ENCODE measurements around the gene ZNF764. TPM values are rescaled to one million over a fixed set of nuclear protein-coding genes. Genes with fewer than 3 reads are reported as not detected.
"Not testable (repeated sequence)": the region's sequence is repeated elsewhere in the genome, so short reads cannot be mapped to it uniquely, and the experiment has no call there.

ZNF764 gene
- polyA plus RNA-seq, 12 donors = 5.4 to 10.2 (median 6.5) TPM; not detected in 1

DNA sequence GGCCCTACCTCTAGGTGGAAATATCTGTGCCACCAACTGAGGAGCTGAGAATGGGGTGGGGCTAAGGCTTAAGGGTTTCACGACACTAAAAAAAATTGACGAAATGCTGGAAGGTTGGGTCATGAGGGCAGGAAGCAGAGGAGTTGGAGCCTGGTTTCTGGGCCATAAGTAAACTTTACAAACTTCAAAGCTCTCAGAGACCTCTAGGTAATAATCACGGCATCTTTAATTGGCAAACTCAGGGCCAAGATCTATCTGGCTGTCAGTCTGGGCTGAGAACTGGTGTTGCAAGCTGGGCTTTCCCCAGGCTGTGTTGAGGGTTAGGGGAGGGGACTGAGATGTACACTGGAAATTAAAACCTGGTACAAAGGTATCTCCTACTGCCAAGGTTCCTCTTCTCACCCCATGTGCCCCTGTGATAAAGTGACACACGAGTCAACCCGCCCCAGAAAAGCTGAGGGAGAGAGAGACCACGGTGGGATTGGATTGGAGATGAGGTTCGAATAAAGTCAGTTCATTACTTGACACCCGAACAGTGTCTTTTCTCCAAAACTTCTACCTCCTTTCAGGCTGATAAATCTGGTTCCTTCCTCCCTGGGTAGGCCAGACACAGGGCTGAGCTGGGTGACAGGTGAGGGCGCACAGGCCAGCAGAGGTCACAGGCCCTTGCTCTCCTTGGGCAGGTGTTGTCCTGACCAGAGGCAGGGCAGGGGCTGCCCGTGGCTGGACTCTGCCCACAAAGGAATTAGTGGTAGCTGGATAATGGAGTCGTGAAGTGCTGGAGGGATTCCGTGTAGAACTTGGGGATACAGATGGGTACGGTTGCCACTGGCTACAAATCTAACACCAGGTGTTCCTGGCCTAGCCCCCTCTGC is 27.8 kb downstream of the ZNF764 start:
- DNase-seq = no peak

- DNase-seq = no peak
Observed at GRCh38 chr16:30528799-30529457, 29.2 kb downstream of the ZNF764 start.

DNA sequence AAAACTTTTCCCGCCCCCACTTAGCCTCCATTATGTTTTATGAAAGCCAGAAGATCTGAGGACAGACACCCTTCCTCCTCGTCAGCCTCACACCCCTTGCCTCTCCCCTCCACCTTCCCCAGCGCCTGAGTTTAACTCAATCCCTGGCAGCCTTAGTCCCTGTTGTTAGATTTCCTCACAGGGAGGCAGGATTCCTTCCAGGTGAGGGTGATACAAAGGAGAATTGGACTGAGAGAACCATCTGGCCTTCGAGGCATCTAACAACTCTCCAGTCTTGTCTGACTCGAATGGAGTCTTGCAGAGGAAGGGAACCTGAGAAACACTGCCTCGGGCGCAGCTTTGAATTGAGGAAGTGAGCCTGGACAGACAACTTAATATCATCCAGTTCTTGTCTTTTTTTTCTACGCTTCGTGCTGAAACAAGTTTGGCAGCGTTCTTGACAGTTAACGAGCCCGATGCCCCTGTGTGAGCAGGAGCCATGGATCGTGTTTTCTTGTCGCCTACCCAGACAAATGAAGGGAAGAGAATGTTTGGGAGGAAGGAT is 30.5 kb downstream of the ZNF764 start:
- DNase-seq = no peak

- peak; percentile 98 for DNase-seq
Observed at GRCh38 chr16:30526823-30527634, 31.1 kb downstream of the ZNF764 start.

DNA sequence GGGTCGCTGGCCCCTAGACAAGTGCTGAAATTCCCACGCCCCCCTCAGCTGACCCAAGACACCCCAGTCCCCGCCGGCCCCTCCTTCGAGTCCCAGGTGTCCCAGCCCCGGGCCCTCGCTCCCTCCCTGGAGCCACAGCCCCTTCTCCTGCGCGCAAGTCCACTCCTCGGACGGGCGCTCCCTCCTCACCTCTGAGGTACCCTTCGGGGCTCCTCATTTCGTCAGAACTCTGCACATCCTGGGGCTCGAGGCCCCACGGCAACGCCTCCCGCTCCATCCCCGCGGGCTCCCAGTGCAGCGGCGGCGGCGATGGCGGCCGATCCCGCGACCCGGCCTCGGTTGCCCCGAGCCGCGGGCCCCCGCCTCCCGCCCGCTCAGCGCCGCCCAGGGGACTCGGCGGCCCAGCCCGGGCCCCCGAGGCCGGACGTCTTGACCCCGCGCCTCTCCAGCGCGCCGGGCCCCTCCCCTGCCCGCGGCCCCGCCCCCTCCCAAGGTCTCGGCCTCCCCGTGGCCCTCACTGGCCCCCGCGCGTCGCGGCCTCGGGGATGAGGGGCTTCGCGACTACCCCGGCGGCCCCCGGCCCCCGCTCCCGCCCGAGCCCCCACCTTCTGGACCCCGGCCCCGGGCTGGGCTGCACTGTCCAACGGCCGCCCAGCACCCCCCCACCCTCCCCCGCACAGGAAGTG is 31.9 kb downstream of the ZNF764 start, which contains the start of gene ZNF768:
TSS of gene ZNF768 (minus strand) at position 430 of the 686 bp plus-strand sequence. CDS start at position 277, 153 bp downstream.
- no peak for DNase-seq

DNA sequence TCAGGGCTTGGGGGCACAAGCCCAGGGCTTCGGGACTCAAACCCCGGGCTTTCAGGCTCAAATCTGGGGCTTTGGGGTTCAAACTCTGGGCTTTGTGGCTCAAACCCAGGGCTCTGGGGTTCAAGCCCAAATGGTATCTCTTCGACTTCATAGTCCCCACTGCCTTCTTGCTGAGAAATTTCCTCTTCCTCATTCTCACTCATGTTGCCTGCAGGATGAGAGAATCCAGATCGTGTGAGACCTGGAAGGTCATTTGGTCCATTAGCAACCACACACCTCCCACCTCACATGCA is 32.4 kb downstream of the ZNF764 start:
- no peak for DNase-seq

GRCh38 chr16:30524575-30525568 is 33.3 kb downstream of the ZNF764 start:
- DNase-seq = no peak

DNA sequence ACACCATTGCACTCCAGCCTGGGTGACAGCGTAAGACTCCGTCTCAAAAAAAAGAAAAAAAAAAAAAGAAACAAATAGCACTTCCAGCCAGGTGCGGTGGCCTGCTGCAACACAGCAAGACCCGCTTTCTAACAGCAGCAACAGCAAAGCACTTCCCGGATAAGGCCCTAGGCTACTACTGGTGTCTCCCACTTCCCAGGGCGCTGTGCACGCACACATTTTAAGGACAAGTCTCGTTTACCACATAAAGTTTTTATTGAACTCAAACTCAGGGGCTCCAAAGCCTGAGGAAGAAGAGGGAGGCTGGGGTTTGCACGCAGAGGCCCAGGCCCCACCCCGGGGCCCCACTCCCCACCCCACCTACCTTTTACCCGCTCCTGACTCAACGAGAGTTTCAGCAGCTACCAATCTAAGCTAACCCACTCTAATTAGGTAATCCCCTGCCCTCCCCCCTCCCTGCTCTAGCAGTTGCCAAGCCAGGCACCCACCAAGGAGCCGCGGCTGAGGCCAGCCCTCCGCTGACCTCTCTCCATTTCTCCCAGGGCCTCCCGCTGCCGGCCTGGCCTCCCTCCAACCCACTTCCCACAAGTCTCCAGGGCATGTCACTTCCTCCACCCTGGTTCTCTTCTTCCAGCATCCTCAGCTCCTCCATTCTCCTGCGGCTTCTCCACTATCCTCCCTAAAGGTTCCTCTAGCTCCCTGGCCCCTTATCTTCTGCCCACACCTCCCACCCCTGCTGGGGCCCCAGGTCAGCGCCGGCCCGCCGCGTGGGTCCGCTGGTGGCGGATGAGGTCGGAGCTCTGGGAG is 34.2 kb downstream of the ZNF764 start:
- DNase-seq = no peak

GRCh38 chr16:30522702-30523463 is 35.3 kb downstream of the ZNF764 start:
- not testable (repeated sequence) for DNase-seq

DNA sequence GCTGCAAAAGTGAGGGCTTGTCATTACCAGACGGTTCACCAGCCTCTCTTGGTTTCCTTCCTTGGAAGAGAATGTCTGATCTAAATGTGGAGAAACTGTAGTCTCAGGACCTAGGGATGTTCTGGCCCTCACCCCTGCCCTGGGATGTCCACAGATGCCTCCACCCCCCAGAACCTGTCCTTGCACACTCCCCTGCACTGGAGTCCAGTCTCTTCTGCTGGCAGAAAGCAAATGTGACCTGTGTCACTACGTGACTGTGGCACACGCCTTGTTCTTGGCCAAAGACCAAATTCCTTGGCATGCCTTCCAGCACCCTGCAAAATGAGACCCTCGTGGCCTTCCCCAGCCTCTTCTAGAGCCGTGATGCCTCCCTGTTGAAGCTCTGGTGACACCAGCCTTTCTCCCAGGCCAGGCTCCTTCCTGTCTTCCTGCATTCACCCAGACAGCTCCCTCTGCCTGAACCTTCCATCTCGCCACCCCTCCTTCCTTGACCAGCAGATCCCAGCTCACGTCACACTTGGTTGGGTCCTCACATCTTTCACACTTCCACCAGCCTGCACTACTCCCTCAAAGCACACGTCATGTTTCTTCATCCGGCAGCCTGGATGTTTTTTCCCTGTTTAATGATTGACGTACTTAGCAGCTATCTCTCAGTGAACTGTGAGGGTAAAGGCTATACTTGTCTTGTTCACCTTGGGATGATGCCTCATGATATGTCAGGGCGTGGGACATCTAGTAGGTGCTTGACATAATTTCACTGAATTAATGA is 36.1 kb downstream of the ZNF764 start:
- no peak for DNase-seq

GRCh38 chr16:30521476-30521872 is 36.7 kb downstream of the ZNF764 start:
- no peak for DNase-seq

- no peak for DNase-seq
Observed at GRCh38 chr16:30519120-30520049, 38.8 kb downstream of the ZNF764 start.

GRCh38 chr16:30518552-30518951 is 39.6 kb downstream of the ZNF764 start:
- no peak for DNase-seq

DNA sequence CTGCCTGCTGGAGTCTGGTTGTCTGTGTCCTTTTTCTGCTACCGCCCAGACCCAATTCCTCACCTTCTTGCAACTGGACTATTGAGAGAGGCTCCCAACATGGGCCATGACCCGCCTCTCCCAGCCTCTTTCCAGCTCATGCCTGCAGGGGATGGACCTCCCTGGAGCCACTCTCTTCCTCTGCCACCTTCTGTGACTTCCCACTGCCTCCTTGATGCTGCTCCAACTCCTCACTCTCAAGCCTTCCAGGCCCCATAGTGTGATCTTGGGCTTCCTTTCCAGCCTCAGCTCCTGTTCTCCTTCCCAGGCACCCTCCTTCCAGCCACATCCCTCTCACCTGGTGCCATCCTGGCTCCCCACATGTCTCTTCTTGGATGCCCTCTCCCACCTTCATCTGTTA is 42.9 kb downstream of the ZNF764 start:
- no peak for DNase-seq

DNA sequence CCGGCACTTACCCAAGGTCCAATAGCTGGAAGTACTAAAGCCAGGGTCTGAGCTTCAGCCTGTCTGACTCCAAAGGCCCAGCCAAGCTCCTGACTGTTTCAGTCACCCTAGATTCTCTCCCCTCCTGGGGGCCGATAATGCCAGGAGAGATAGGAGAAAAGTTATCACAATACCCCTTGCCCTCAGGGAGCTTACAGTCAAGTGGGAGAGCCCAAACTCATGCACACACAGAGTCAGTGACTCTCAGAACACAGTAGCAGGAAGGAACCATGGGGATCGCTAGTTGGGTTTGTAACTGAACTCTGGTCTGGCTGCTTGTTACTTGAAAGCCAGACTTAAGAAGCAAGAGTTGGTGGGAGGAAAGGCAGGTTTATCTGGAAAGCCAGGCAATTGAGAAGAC is 46.7 kb downstream of the ZNF764 start:
- DNase-seq = no peak

DNA sequence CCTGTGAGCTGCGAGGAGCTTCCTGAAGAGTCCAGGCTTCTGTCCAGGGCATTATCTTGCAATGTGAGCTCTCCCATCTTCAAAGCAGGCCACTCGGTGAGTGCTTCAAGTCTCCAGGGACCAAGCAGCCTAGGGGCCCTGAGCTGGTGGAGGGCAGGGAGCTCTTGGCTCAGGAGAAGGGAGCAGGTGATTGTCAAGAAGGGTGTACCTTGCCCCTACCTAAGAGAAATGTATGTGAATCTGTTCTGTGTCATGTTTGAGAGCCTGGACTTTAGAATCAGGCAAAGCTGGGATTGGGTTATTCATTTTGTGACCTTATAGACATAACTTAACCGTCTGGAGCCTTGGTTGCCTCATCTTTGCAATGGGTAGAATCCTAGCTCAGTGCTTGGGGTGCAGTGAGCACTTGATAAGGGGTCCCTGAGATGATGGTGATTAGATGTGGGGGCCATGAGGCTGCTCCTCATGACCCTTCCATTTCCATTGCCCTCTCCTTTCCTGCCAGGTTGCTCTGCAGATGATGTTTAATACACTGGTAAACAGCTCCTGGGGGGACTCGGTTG is 47.7 kb downstream of the ZNF764 start:
- no peak for DNase-seq
